ENCODE data around the gene IGF2BP3. TPM values are rescaled to one million over a fixed set of nuclear protein-coding genes. Genes with fewer than 3 reads are reported as not detected.
"Not testable (repeated sequence)": the region's sequence is repeated elsewhere in the genome, so short reads cannot be mapped to it uniquely, and the experiment has no call there.

IGF2BP3 gene
- total RNA-seq, 1 donor from 2014 or later: 2.5 TPM

- Mint-ChIP-seq H3K4me1 (ENCODE audit: low read depth) (no peaks in the 10 kb centered on the region), H3K9me3 (no peaks in the 10 kb centered on the region), H3K36me3 (ENCODE audit: low read depth) (no peaks in the 10 kb centered on the region), H3K27me3 (ENCODE audit: insufficient read depth) (peaks cover 18% of the 10 kb centered on the region), H3K27ac (no peak overlapping the region), H3K4me3 (no peak overlapping the region)
- no peak for DNase-seq (ENCODE audit: low spot score)
- intact Hi-C loops (cut with micrococcal nuclease): no loop called here
Measured at GRCh38 chr7:23338439-23338838, 131.9 kb downstream of the IGF2BP3 start.

GRCh38 chr7:23337374-23337773 lies 132.9 kb downstream of the IGF2BP3 start:
- intact Hi-C loops (cut with micrococcal nuclease): no loop called here

DNA sequence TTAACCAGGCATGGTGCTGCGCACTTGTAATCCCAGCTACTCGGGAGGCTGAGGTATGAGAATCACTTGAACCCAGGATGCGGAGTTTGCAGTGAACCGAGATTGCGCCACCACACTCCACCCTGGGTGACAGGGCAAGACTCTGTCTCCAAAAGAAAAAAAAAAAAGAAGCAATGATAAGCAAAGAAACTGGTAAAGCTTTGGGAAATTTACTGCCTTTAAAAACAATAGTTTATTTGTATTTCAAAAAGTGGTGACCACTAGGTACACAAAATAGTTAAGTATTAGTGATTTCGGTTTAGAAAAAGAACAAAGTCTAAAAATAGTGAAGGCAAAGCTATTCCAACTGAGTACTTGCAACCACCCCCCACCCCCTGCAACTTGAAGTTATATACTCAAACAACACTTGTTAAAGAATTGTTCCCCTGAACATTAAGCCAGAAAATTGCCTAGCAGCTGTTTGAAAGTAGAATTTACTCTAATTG lies 133.4 kb downstream of the IGF2BP3 start:
- no peaks in the 10 kb centered on the region for H3K4me1 Mint-ChIP-seq (ENCODE audit: low read depth)
- H3K9me3 Mint-ChIP-seq: no peaks in the 10 kb centered on the region
- H3K4me3 Mint-ChIP-seq: no peak overlapping the region
- H3K27ac Mint-ChIP-seq: no peak overlapping the region
- intact Hi-C loops (cut with micrococcal nuclease): no loop called here
- DNase-seq (ENCODE audit: low spot score): no peak
- no peaks in the 10 kb centered on the region for H3K36me3 Mint-ChIP-seq (ENCODE audit: low read depth)
- peaks cover 24% of the 10 kb centered on the region for H3K27me3 Mint-ChIP-seq (ENCODE audit: insufficient read depth)

More at GRCh38 chr7:23337374-23337773, 132.9 kb downstream of the IGF2BP3 start:
- H3K27me3 Mint-ChIP-seq (ENCODE audit: insufficient read depth): peaks cover 24% of the 10 kb centered on the region
- no peak overlapping the region for H3K4me3 Mint-ChIP-seq
- no peak overlapping the region for H3K27ac Mint-ChIP-seq
- H3K36me3 Mint-ChIP-seq (ENCODE audit: low read depth): no peaks in the 10 kb centered on the region
- no peak for DNase-seq (ENCODE audit: low spot score)
- no peaks in the 10 kb centered on the region for H3K9me3 Mint-ChIP-seq
- no peaks in the 10 kb centered on the region for H3K4me1 Mint-ChIP-seq (ENCODE audit: low read depth)

DNA sequence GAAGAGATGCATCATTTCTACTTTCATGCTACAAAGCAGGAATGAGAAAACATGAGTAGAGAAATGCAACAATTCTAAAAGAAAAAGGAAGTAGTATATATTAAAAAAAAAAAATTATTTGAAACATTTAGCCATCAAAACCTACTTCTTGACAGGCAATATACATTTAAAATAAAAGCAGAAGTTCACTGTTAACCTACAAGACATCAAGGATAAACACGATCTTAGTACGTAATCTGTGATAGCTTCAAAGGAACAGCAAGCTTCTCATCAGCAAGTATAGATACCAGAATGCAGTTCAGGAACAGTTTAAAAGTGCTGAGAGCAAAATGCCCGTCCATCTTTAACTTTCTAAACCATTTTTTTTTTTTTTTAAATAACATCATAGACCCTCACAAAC lies 134.2 kb downstream of the IGF2BP3 start:
- H3K9me3 Mint-ChIP-seq: no peaks in the 10 kb centered on the region
- no peak overlapping the region for H3K4me3 Mint-ChIP-seq
- intact Hi-C loops (cut with micrococcal nuclease): no loop called here
- H3K36me3 Mint-ChIP-seq (ENCODE audit: low read depth): no peaks in the 10 kb centered on the region
- no peak overlapping the region for H3K27ac Mint-ChIP-seq
- H3K27me3 Mint-ChIP-seq (ENCODE audit: insufficient read depth): peaks cover 24% of the 10 kb centered on the region
- DNase-seq (ENCODE audit: low spot score): no peak
- H3K4me1 Mint-ChIP-seq (ENCODE audit: low read depth): no peaks in the 10 kb centered on the region

GRCh38 chr7:23335621-23336020 lies 134.7 kb downstream of the IGF2BP3 start:
- Mint-ChIP-seq H3K36me3 (ENCODE audit: low read depth) (no peaks in the 10 kb centered on the region), H3K27me3 (ENCODE audit: insufficient read depth) (peaks cover 24% of the 10 kb centered on the region), H3K4me3 (no peak overlapping the region), H3K4me1 (ENCODE audit: low read depth) (no peaks in the 10 kb centered on the region), H3K9me3 (no peaks in the 10 kb centered on the region), H3K27ac (no peak overlapping the region)
- no peak for DNase-seq (ENCODE audit: low spot score)
- intact Hi-C loops (cut with micrococcal nuclease): no loop called here

GRCh38 chr7:23335136-23335535 lies 135.2 kb downstream of the IGF2BP3 start:
- Mint-ChIP-seq H3K9me3 (no peaks in the 10 kb centered on the region), H3K36me3 (ENCODE audit: low read depth) (no peaks in the 10 kb centered on the region), H3K27ac (no peak overlapping the region), H3K4me3 (no peak overlapping the region), H3K27me3 (ENCODE audit: insufficient read depth) (peaks cover 26% of the 10 kb centered on the region), H3K4me1 (ENCODE audit: low read depth) (no peaks in the 10 kb centered on the region)
- intact Hi-C loops (cut with micrococcal nuclease): no loop called here
- DNase-seq (ENCODE audit: low spot score): no peak

- Mint-ChIP-seq H3K27me3 (ENCODE audit: insufficient read depth) (peaks cover 26% of the 10 kb centered on the region), H3K4me1 (ENCODE audit: low read depth) (no peaks in the 10 kb centered on the region), H3K4me3 (no peak overlapping the region), H3K36me3 (ENCODE audit: low read depth) (no peaks in the 10 kb centered on the region), H3K27ac (no peak overlapping the region), H3K9me3 (no peaks in the 10 kb centered on the region)
- intact Hi-C loops (cut with micrococcal nuclease): no loop called here
- DNase-seq (ENCODE audit: low spot score): no peak
Measured at GRCh38 chr7:23334482-23335056, 135.7 kb downstream of the IGF2BP3 start.

- no peaks in the 10 kb centered on the region for H3K36me3 Mint-ChIP-seq (ENCODE audit: low read depth)
Measured at GRCh38 chr7:23333671-23334246, 136.5 kb downstream of the IGF2BP3 start.

GRCh38 chr7:23332910-23333612 lies 137.2 kb downstream of the IGF2BP3 start:
- Mint-ChIP-seq H3K27ac (no peak overlapping the region), H3K27me3 (ENCODE audit: insufficient read depth) (peaks cover 17% of the 10 kb centered on the region), H3K9me3 (no peaks in the 10 kb centered on the region), H3K4me3 (no peak overlapping the region), H3K36me3 (ENCODE audit: low read depth) (no peaks in the 10 kb centered on the region), H3K4me1 (ENCODE audit: low read depth) (no peaks in the 10 kb centered on the region)
- no peak for DNase-seq (ENCODE audit: low spot score)
- intact Hi-C loops (cut with micrococcal nuclease): no loop called here

More at GRCh38 chr7:23333671-23334246, 136.5 kb downstream of the IGF2BP3 start:
- Mint-ChIP-seq H3K4me3 (no peak overlapping the region), H3K9me3 (no peaks in the 10 kb centered on the region), H3K4me1 (ENCODE audit: low read depth) (no peaks in the 10 kb centered on the region), H3K27ac (no peak overlapping the region), H3K27me3 (ENCODE audit: insufficient read depth) (peaks cover 19% of the 10 kb centered on the region)
- intact Hi-C loops (cut with micrococcal nuclease): no loop called here
- DNase-seq (ENCODE audit: low spot score): no peak

GRCh38 chr7:23332193-23332592 lies 138.1 kb downstream of the IGF2BP3 start:
- no peak for DNase-seq (ENCODE audit: low spot score)
- H3K9me3 Mint-ChIP-seq: no peaks in the 10 kb centered on the region
- no peaks in the 10 kb centered on the region for H3K4me1 Mint-ChIP-seq (ENCODE audit: low read depth)
- no peak overlapping the region for H3K27ac Mint-ChIP-seq
- peaks cover 15% of the 10 kb centered on the region for H3K27me3 Mint-ChIP-seq (ENCODE audit: insufficient read depth)
- no peak overlapping the region for H3K4me3 Mint-ChIP-seq
- no peaks in the 10 kb centered on the region for H3K36me3 Mint-ChIP-seq (ENCODE audit: low read depth)
- intact Hi-C loops (cut with micrococcal nuclease): no loop called here

DNA sequence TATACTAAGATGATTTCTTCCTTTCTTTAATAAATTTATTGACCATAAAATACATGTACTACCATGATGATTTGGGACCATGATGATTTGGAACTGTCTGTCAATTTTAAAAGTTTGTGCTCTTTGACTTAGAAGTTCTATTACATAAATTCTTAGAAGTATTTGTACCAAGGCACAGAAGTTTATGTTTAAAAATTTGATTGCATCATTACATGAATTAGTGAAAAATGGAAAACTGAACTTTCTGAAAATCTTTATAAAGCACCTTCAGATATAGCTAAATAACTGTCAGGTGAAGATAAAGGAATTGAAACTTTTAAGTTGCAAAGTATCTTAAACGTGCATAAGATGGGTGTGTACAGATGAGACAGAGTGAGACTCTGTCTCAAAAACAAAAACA lies 139.2 kb downstream of the IGF2BP3 start:
- intact Hi-C loops (cut with micrococcal nuclease): no loop called here
- H3K4me3 Mint-ChIP-seq: no peak overlapping the region

DNA sequence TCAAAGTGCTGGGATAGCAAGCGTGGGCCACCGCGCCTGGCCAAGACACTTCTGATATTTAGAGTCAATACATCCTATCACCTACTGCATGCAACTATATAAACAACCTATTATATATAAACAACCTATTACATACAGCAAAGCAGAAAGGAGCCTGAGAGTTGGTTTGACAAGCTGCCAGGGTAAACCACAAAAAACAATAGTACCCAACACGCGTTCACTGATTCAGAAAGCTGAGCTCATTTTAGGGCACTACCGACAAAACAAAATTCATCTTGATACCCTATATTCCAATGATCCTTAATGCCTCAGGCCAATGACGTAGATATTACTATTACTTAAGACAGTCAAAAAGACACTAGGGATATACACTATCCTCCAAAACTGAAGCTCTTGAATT lies 154.9 kb downstream of the IGF2BP3 start:
- Mint-ChIP-seq H3K27ac (no peak overlapping the region), H3K27me3 (ENCODE audit: insufficient read depth) (peaks cover 5% of the 10 kb centered on the region), H3K36me3 (ENCODE audit: low read depth) (peaks cover 5% of the 10 kb centered on the region), H3K4me1 (ENCODE audit: low read depth) (no peaks in the 10 kb centered on the region), H3K9me3 (no peaks in the 10 kb centered on the region), H3K4me3 (no peak overlapping the region)
- DNase-seq (ENCODE audit: low spot score): no peak
- intact Hi-C loops (cut with micrococcal nuclease): no loop called here

More for the DNA sequence above, 139.2 kb downstream of the IGF2BP3 start:
- Mint-ChIP-seq H3K36me3 (ENCODE audit: low read depth) (peaks cover 1% of the 10 kb centered on the region), H3K27ac (no peak overlapping the region), H3K27me3 (ENCODE audit: insufficient read depth) (peaks cover 15% of the 10 kb centered on the region), H3K4me1 (ENCODE audit: low read depth) (no peaks in the 10 kb centered on the region), H3K9me3 (no peaks in the 10 kb centered on the region)
- DNase-seq (ENCODE audit: low spot score): no peak

- H3K36me3 Mint-ChIP-seq (ENCODE audit: low read depth): peaks cover 21% of the 10 kb centered on the region
- intact Hi-C loops (cut with micrococcal nuclease); H3K27ac Mint-ChIP-seq; H3K4me3 Mint-ChIP-seq; DNase-seq (ENCODE audit: low spot score); H3K9me3 Mint-ChIP-seq; H3K4me1 Mint-ChIP-seq (ENCODE audit: low read depth); H3K27me3 Mint-ChIP-seq (ENCODE audit: insufficient read depth): not testable (repeated sequence)
Measured at GRCh38 chr7:23312141-23312540, 158.2 kb downstream of the IGF2BP3 start.
